HEK293 (cell line): ENCODE results near the gene ERH.

Source experiments
- CTCF ChIA-PET: fragments of 350-600 bp; formaldehyde crosslinking; extraction: SDS; loops from one replicate; lab custom pipeline; 2021; ENCODE audit warnings: antibody characterized with exemption; lab: Yijun Ruan, JAX
- POLR2A ChIA-PET: fragments of 300-600 bp; formaldehyde crosslinking; extraction: SDS; loops from one replicate; lab custom pipeline; 2020; ENCODE audit warnings: antibody characterized with exemption, inconsistent platforms; lab: Yijun Ruan, JAX
- H3K27ac ChIP-seq: fragments of 200-500 bp; sonication (Bioruptor generic); 2 replicates; pipeline ENCODE4 v1.5.1; 2014; ENCODE audit warnings: low read depth, low read length, control low read depth, inconsistent platforms; ENCODE audit errors: extremely low read depth
- H3K36me3 ChIP-seq, 2 experiments: fragments of 200-500 bp in 1 of 2; sonication (Bioruptor generic) in 1 of 2; 1 replicate in 1 of 2; 2 replicates in 1 of 2; pipeline ENCODE4 v1.5.1; 2014 to 2017; ENCODE audit warnings: inconsistent platforms in 2 of 2, low read length in 2 of 2; ENCODE audit not compliant: control insufficient read depth in 2 of 2, insufficient read depth in 1 of 2
- H3K4me1 ChIP-seq: fragments of 200-500 bp; sonication (Bioruptor generic); 2 replicates; pipeline ENCODE4 v1.5.1; 2014; ENCODE audit warnings: mild to moderate bottlenecking, low read length, inconsistent platforms; ENCODE audit not compliant: control insufficient read depth, insufficient read depth
- H3K4me3 ChIP-seq: 2 replicates; pipeline ENCODE4 v1.5.1; 2011; ENCODE audit warnings: low read depth, mild to moderate bottlenecking, control low read depth, low read length, moderate library complexity
- H3K9me3 ChIP-seq: fragments of 200-500 bp; sonication (Bioruptor generic); 2 replicates; pipeline ENCODE4 v1.5.1; 2014; ENCODE audit warnings: low read depth, low read length, inconsistent platforms; ENCODE audit not compliant: control insufficient read depth, insufficient read depth
- ATF2 ChIP-seq: fragments of 450-650 bp; formaldehyde crosslinking; IDR thresholded peaks from 2 replicates; pipeline ENCODE4 v1.5.1; 2016; ENCODE audit warnings: missing biosample characterization, missing genetic modification characterization, low read depth
- ELK4 ChIP-seq: IDR thresholded peaks from 2 replicates; pipeline ENCODE4 v1.6.1; 2011; ENCODE audit warnings: mild to moderate bottlenecking, low read depth, low read length, borderline replicate concordance
- GFI1B ChIP-seq: fragments of 450-650 bp; formaldehyde crosslinking; IDR thresholded peaks from 2 replicates; pipeline ENCODE4 v1.5.1; 2016; ENCODE audit warnings: missing biosample characterization, missing genetic modification characterization
- HOXA7 ChIP-seq: sonication (generic); formaldehyde crosslinking; IDR thresholded peaks from 2 replicates; pipeline ENCODE4 v1.8.1; 2022; ENCODE audit warnings: missing genetic modification reagents, borderline replicate concordance
- KLF17 ChIP-seq: fragments of 450-650 bp; formaldehyde crosslinking; IDR thresholded peaks from 2 replicates; pipeline ENCODE4 v1.5.1; 2016; ENCODE audit warnings: missing biosample characterization, missing genetic modification characterization
- KLF7 ChIP-seq: fragments of 450-650 bp; formaldehyde crosslinking; IDR thresholded peaks from 2 replicates; pipeline ENCODE4 v1.5.1; 2016; ENCODE audit warnings: missing biosample characterization, missing genetic modification characterization, borderline replicate concordance
- PRDM4 ChIP-seq: fragments of 450-650 bp; formaldehyde crosslinking; IDR thresholded peaks from 2 replicates; pipeline ENCODE4 v1.5.1; 2017; ENCODE audit warnings: missing biosample characterization, missing genetic modification characterization
- SETDB1 ChIP-seq: IDR thresholded peaks from one replicate; pipeline ENCODE4 v1.6.1; 2017; ENCODE audit warnings: mild to moderate bottlenecking, low read length, moderate library complexity, mixed read lengths; ENCODE audit not compliant: insufficient read length
- TSHZ1 ChIP-seq: fragments of 450-650 bp; formaldehyde crosslinking; IDR thresholded peaks from 2 replicates; pipeline ENCODE4 v1.5.1; 2016; ENCODE audit warnings: missing biosample characterization, missing genetic modification characterization, borderline replicate concordance
- ZBTB1 ChIP-seq: fragments of 450-650 bp; formaldehyde crosslinking; IDR thresholded peaks from 2 replicates; pipeline ENCODE4 v1.5.1; 2016; ENCODE audit warnings: missing biosample characterization, missing genetic modification characterization
- ZBTB48 ChIP-seq: fragments of 450-650 bp; formaldehyde crosslinking; IDR thresholded peaks from 2 replicates; pipeline ENCODE4 v1.5.1; 2016; ENCODE audit warnings: missing biosample characterization, missing genetic modification characterization
- ZNF132 ChIP-seq: fragments of 450-650 bp; formaldehyde crosslinking; IDR thresholded peaks from 2 replicates; pipeline ENCODE4 v1.5.1; 2017; ENCODE audit warnings: missing biosample characterization, missing genetic modification characterization, borderline replicate concordance
- ZNF138 ChIP-seq: fragments of 450-650 bp; formaldehyde crosslinking; IDR thresholded peaks from 2 replicates; pipeline ENCODE4 v1.5.1; 2016; ENCODE audit warnings: missing biosample characterization, missing genetic modification characterization, borderline replicate concordance
- ZNF174 ChIP-seq: fragments of 450-650 bp; formaldehyde crosslinking; IDR thresholded peaks from 2 replicates; pipeline ENCODE4 v1.5.0; 2017; ENCODE audit warnings: missing biosample characterization, mild to moderate bottlenecking, missing genetic modification characterization
- ZNF202 ChIP-seq: fragments of 450-650 bp; formaldehyde crosslinking; IDR thresholded peaks from 2 replicates; pipeline ENCODE4 v1.5.1; 2016; ENCODE audit warnings: missing biosample characterization, missing genetic modification characterization, borderline replicate concordance
- ZNF211 ChIP-seq: fragments of 450-650 bp; formaldehyde crosslinking; IDR thresholded peaks from 2 replicates; pipeline ENCODE4 v1.5.1; 2016; ENCODE audit warnings: low read depth, missing biosample characterization, missing genetic modification characterization
- ZNF23 ChIP-seq: fragments of 450-650 bp; formaldehyde crosslinking; IDR thresholded peaks from 2 replicates; pipeline ENCODE4 v1.5.1; 2016; ENCODE audit warnings: missing biosample characterization, missing genetic modification characterization, borderline replicate concordance
- ZNF292 ChIP-seq: fragments of 450-650 bp; formaldehyde crosslinking; IDR thresholded peaks from 2 replicates; pipeline ENCODE4 v1.5.1; 2016; ENCODE audit warnings: low read depth, missing biosample characterization, missing genetic modification characterization, borderline replicate concordance
- ZNF473 ChIP-seq: fragments of 450-650 bp; formaldehyde crosslinking; IDR thresholded peaks from 2 replicates; pipeline ENCODE4 v1.5.1; 2017; ENCODE audit warnings: missing biosample characterization, missing genetic modification characterization
- ZNF513 ChIP-seq: fragments of 450-650 bp; IDR thresholded peaks from 2 replicates; pipeline ENCODE4 v1.5.1; 2018; ENCODE audit warnings: missing biosample characterization, missing genetic modification characterization
- ZNF776 ChIP-seq: fragments of 450-650 bp; formaldehyde crosslinking; IDR thresholded peaks from 2 replicates; pipeline ENCODE4 v1.5.0; 2017; ENCODE audit warnings: missing biosample characterization, missing genetic modification characterization, borderline replicate concordance
- ZNF785 ChIP-seq: fragments of 450-650 bp; formaldehyde crosslinking; IDR thresholded peaks from 2 replicates; pipeline ENCODE4 v1.5.1; 2016; ENCODE audit warnings: missing biosample characterization, missing genetic modification characterization
- ZSCAN18 ChIP-seq: fragments of 450-650 bp; formaldehyde crosslinking; IDR thresholded peaks from 2 replicates; pipeline ENCODE4 v1.5.1; 2016; ENCODE audit warnings: missing biosample characterization, missing genetic modification characterization

Gene ERH

GRCh38 chr14:69339426-69339825, 58.7 kb downstream of the ERH start:
- POLR2A ChIA-PET, result no interaction called here
- no peak overlapping the region for H3K27ac ChIP-seq
- H3K4me3 ChIP-seq, result no peak overlapping the region
- CTCF ChIA-PET, result no interaction called here
- peaks cover 0 to 10% of the 10 kb centered on the region in 2 experiments; a peak in 1 of 3 replicates for H3K36me3 ChIP-seq
- TF ChIP-seq KLF17, result no peak
- TF ChIP-seq PRDM4 (tag by site-specific recombination), result no peak
- TF ChIP-seq ZNF211, result no peak
- TF ChIP-seq ZNF202, result no peak
- TF ChIP-seq TSHZ1 (tag by site-specific recombination), result no peak
- TF ChIP-seq SETDB1, result no peak
- TF ChIP-seq ZNF138, result no peak
- no peak for TF ChIP-seq ZNF132 (tag by site-specific recombination)
- no peak for TF ChIP-seq ZNF776 (tag by site-specific recombination)
- TF ChIP-seq ZNF292 (tag by site-specific recombination), result no peak
- no peak for TF ChIP-seq ZBTB48 (tag by site-specific recombination)
- TF ChIP-seq HOXA7 (CRISPR knock-in tag), result no peak
- TF ChIP-seq ZNF513 (tag by site-specific recombination), result no peak
- H3K4me1 ChIP-seq, result no peaks in the 10 kb centered on the region
- no peaks in the 10 kb centered on the region for H3K9me3 ChIP-seq

- Histone ChIP-seq H3K27ac (no peak overlapping the region), H3K36me3 (peaks cover 0 to 10% of the 10 kb centered on the region in 2 experiments; a peak in 1 of 3 replicates), H3K9me3 (no peaks in the 10 kb centered on the region), H3K4me3 (no peak overlapping the region), H3K4me1 (no peaks in the 10 kb centered on the region)
- ChIA-PET CTCF (no interaction called here), POLR2A (no interaction called here)
- TF ChIP-seq ELK4 (no peak), GFI1B (tag by site-specific recombination) (no peak), ZBTB1 (no peak), ATF2 (tag by site-specific recombination) (no peak), KLF7 (tag by site-specific recombination) (no peak), ZSCAN18 (tag by site-specific recombination) (no peak), ZNF473 (tag by site-specific recombination) (no peak), ZNF23 (tag by site-specific recombination) (no peak), ZNF785 (no peak), ZNF174 (tag by site-specific recombination) (no peak)
These were observed 60.1 kb downstream of the ERH start for GRCh38 chr14:69337984-69338383.
